Astrocyte of the spinal cord (primary cell): ENCODE data around the gene MYO1C.
"Not testable (repeated sequence)": the region's sequence is repeated elsewhere in the genome, so short reads cannot be mapped to it uniquely, and the experiment has no call there.

Experiments used
- DNase-seq: peaks from one replicate; pipeline ENCODE4 v3.0.0; 2011; ENCODE audit warnings: low read depth, low spot score
- H3K4me3 ChIP-seq: 2 replicates; pipeline ENCODE4 v1.5.1; 2011; ENCODE audit warnings: low read depth, mild to moderate bottlenecking, low read length, moderate library complexity
- in situ Hi-C: cut with HindIII; loops from 2 replicates; pipeline ENCODE4 v1.10.0; 2017; ENCODE audit warnings: low sequenced_read_pairs
- TF ChIP-seq, protein P1 (sequence below): IDR thresholded peaks from 2 replicates; pipeline ENCODE4 v1.5.1; 2012; ENCODE audit warnings: low read depth, mild to moderate bottlenecking, low read length, inconsistent platforms

Gene MYO1C

DNA sequence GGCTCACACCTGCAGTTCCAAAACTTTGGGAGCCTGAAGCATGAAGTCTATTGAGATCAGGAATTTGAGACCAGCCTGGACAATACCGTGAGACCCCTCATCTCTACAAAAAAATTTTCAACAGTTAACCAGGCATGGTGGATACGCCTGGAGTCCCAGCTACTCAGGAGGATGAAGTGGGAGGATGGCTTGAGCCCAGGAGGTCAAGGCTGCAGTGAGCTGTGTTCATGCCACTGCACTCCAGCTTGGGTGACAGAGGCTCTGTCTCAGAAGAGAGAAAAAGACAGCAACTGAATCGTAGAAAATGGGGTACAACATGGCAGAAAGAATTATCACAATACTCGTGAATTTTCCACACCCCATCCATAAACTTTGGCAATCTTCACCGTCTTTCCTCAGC is 39.6 kb downstream of the MYO1C start:
- in situ Hi-C loops = no loop called here
- no peak for DNase-seq
- TF ChIP-seq, protein P1, sequence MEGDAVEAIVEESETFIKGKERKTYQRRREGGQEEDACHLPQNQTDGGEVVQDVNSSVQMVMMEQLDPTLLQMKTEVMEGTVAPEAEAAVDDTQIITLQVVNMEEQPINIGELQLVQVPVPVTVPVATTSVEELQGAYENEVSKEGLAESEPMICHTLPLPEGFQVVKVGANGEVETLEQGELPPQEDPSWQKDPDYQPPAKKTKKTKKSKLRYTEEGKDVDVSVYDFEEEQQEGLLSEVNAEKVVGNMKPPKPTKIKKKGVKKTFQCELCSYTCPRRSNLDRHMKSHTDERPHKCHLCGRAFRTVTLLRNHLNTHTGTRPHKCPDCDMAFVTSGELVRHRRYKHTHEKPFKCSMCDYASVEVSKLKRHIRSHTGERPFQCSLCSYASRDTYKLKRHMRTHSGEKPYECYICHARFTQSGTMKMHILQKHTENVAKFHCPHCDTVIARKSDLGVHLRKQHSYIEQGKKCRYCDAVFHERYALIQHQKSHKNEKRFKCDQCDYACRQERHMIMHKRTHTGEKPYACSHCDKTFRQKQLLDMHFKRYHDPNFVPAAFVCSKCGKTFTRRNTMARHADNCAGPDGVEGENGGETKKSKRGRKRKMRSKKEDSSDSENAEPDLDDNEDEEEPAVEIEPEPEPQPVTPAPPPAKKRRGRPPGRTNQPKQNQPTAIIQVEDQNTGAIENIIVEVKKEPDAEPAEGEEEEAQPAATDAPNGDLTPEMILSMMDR = no peak
- H3K4me3 ChIP-seq = no peak overlapping the region

DNA sequence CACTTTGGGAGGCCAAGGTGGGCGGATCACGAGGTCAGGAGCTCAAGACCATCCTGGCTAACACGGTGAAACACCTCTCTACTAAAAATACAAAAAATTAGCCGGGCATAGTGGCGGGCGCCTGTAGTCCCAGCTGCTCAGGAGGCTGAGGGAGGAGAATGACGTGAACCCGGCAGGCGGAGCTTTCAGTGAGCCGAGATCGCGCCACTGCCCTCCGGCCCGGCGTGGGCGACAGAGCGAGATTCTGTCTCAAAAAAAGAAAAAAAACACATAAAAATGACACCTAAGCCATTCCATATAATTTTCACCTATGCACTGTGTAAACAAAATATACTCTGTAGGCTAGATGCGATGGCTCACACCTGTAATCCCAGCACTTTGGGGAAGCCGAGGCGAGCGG is 42.2 kb downstream of the MYO1C start:
- H3K4me3 ChIP-seq, in situ Hi-C loops, DNase-seq: not testable (repeated sequence)

- H3K4me3 ChIP-seq = no peak overlapping the region
- in situ Hi-C loops = no loop called here
- DNase-seq = no peak
- TF ChIP-seq, protein P1 = no peak
Measured at GRCh38 chr17:1449412-1449967, 43.0 kb downstream of the MYO1C start.

DNA sequence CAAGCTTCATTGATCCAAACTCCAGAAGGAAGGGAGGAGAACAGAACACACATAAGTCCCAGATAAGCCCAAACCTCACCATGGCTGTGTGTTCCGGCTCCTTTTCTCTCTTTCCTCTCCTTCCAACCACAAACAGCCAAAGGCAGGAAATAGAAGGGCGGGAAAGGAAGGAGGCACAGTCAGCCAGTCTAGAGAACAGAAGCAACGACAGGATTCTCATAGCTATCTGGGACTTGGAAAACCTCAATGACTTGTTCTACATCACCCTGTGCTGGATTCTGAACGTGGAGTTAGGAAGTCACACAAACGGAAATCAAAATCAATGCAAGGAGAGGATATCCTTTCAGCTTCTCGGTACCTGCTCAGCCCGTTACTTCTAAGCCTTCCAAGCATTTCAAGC is 45.4 kb downstream of the MYO1C start:
- DNase-seq = no peak
- no peak overlapping the region for H3K4me3 ChIP-seq
- in situ Hi-C loops = no loop called here
- TF ChIP-seq, protein P1 = no peak

DNA sequence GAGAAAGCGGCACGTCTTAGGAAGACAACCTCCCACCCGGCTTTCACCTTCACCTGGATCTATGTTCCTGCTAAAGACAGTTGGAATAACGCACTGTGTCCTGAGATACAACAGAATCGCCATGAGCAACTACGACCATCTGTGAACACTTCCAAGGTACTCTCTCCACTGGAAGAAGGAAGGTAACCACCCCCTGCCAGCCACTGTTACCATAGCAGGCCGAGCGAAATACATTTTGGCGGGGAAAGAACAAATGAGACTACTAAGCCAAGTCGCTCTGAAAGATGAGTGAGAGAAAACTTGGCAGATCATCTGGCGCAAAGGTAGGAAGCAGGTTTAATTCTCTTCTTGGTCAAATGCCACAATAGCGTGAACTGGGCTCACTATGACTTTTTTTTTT is 46.3 kb downstream of the MYO1C start:
- no peak overlapping the region for H3K4me3 ChIP-seq
- TF ChIP-seq, protein P1 = no peak
- in situ Hi-C loops = no loop called here
- no peak for DNase-seq

GRCh38 chr17:1445695-1446094 is 46.8 kb downstream of the MYO1C start:
- in situ Hi-C loops, H3K4me3 ChIP-seq, DNase-seq: not testable (repeated sequence)

DNA sequence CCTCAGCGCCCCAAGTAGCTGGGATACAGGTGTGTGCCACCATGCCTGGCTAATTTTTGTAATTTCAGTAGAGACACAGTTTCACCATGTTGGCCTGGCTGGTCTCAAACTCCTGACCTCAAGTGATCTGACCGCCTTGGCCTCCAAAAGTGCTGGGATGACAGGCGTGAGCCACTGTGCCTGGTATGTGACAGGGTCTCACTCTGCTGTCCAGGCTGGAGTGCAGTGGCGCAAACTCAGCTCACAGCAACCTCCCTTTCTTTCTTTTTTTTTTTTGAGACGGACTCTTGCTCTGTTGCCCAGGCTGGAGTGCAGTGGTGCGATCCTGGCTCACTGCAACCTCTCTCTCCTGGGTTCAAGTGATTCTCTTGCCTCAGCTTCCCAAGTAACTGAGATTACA is 49.8 kb downstream of the MYO1C start:
- in situ Hi-C loops, H3K4me3 ChIP-seq, DNase-seq: not testable (repeated sequence)

DNA sequence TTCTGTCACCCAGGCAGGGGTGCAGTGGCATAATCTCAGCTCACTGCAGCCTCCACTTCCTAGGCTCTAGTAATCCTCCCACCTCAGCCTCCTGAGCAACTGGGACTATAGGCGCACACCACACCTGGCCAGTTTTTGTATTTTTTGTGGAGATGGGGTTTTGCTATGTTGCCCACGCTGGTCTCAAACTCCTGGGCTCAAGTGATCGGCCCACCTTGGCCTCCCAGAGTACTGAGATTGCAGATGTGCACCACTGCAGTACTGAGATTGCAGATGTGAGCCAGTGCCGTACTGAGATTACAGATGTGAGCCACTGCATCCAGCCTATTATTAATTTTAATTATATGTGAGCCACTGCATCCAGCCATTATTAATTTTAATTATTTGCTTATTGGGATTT is 50.3 kb downstream of the MYO1C start:
- in situ Hi-C loops = no loop called here
- TF ChIP-seq, protein P1 = no peak
- DNase-seq = no peak
- H3K4me3 ChIP-seq = no peak overlapping the region
